Kidney epithelial cell (primary cell): ENCODE data around the gene NBAS. TPM values are rescaled to one million over a fixed set of nuclear protein-coding genes. Genes with fewer than 3 reads are reported as not detected.

Experiments used
- DNase-seq: peaks from one replicate; pipeline ENCODE4 v3.0.0-alpha.2; 2010; ENCODE audit warnings: low read depth
- H3K27me3 ChIP-seq: 2 replicates; pipeline ENCODE4 v1.6.0; 2011; ENCODE audit warnings: low read length; ENCODE audit not compliant: control insufficient read depth, insufficient read depth
- H3K36me3 ChIP-seq: 2 replicates; pipeline ENCODE4 v1.5.1; 2011; ENCODE audit warnings: low read length; ENCODE audit not compliant: control insufficient read depth, insufficient read depth
- H3K4me3 ChIP-seq: 2 replicates; pipeline ENCODE4 v1.5.1; 2011; ENCODE audit warnings: low read depth, mild to moderate bottlenecking, control low read depth, low read length
- total RNA-seq: library from RNA; depleted of rRNA; stranded (reverse); fragments of >200 nt; gene quantifications from 2 replicates; pipeline ENCODE4 v1.2.3, GENCODE V29; 2015
- TF ChIP-seq, protein P1 (sequence below): IDR thresholded peaks from 2 replicates; pipeline ENCODE4 v1.5.1; 2011; ENCODE audit warnings: mild to moderate bottlenecking, moderate library complexity, low read length, control low read depth, inconsistent platforms; ENCODE audit not compliant: insufficient read depth, poor library complexity, severe bottlenecking

NBAS gene
- total RNA-seq, 1 donor from 2014 or later = 67.0 TPM

DNA sequence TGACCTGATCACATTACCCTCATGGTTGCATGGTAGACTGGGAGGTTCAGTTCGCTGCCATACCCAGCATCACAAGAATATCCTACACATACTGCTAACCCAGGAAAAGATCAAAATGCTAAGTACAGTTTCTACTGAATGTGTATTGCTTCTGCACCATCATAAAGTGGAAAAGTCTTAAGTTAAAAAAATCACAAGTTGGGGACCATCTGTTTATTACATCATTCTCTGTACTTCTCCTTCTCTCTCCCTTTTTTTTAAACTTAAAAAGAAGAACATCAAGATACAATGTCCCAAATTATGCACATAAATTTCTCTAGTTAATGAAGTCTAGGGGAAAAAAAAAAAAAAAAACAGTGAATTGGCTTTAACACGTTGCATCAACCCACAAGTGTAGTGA is 43.3 kb downstream of the NBAS start:
- H3K4me3 ChIP-seq = no peak overlapping the region
- TF ChIP-seq, protein P1, sequence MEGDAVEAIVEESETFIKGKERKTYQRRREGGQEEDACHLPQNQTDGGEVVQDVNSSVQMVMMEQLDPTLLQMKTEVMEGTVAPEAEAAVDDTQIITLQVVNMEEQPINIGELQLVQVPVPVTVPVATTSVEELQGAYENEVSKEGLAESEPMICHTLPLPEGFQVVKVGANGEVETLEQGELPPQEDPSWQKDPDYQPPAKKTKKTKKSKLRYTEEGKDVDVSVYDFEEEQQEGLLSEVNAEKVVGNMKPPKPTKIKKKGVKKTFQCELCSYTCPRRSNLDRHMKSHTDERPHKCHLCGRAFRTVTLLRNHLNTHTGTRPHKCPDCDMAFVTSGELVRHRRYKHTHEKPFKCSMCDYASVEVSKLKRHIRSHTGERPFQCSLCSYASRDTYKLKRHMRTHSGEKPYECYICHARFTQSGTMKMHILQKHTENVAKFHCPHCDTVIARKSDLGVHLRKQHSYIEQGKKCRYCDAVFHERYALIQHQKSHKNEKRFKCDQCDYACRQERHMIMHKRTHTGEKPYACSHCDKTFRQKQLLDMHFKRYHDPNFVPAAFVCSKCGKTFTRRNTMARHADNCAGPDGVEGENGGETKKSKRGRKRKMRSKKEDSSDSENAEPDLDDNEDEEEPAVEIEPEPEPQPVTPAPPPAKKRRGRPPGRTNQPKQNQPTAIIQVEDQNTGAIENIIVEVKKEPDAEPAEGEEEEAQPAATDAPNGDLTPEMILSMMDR = no peak
- DNase-seq = no peak
- H3K27me3 ChIP-seq = no peaks in the 10 kb centered on the region
- H3K36me3 ChIP-seq = no peaks in the 10 kb centered on the region

DNA sequence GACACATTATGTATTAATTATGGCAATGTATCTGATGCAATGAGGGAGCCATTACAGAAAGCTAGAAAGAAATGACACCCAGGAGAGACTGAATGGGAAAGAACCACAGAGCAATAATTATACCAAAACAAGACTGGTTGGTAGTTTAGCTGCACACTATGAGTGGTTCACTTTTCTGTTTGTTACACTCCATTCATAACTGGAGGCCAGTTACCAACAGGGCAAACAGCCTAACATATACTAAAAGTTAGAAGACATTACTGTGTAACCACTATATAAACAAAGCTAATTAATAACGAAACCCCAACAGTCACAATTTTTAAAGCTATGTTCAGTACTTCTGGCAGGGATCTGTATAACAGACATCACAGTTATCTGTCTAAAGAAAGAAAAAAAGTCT is 49.4 kb downstream of the NBAS start:
- no peak overlapping the region for H3K4me3 ChIP-seq
- TF ChIP-seq, protein P1 = no peak
- DNase-seq = no peak
- no peaks in the 10 kb centered on the region for H3K27me3 ChIP-seq
- H3K36me3 ChIP-seq = no peaks in the 10 kb centered on the region

DNA sequence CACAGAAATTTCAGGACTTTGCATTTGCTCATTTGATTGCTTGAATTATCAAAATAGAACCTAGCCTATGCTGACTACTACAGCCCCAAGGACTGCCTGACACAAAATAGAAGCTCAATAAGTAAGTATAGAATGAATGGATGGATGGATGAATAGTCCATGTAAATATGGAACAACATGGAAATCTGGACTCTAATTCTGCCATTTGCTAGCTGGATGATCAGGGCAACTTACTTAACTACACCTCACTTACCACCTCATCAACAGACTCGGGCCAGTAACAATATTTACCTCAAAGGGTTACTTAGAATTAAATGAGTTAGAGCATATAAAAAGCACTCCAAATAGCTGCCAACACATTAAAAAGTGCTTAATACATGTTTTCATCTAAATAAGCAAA is 50.6 kb downstream of the NBAS start:
- no peak overlapping the region for H3K4me3 ChIP-seq
- no peaks in the 10 kb centered on the region for H3K36me3 ChIP-seq
- TF ChIP-seq, protein P1 = no peak
- no peak for DNase-seq
- H3K27me3 ChIP-seq = no peaks in the 10 kb centered on the region

DNA sequence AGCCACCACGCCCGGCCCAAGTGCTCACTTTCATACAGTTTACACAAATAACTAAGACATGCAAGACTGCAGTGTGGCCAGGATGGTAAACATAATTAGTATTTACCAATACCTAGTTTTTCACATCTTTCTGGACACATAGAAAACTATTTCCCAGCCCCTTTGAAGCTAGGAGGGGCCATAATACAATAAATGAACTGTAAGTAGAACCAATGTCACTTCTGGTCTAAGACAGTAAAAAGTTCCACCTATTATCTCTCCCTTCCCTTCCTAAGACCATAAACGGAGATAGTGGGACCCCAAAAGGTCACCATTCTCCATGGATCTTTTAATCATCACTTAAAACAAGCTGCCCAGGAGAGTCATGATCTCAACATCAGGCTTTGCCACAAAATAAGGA is 51.0 kb downstream of the NBAS start:
- no peak for DNase-seq
- no peaks in the 10 kb centered on the region for H3K36me3 ChIP-seq
- TF ChIP-seq, protein P1 = no peak
- H3K27me3 ChIP-seq = no peaks in the 10 kb centered on the region
- H3K4me3 ChIP-seq = no peak overlapping the region

DNA sequence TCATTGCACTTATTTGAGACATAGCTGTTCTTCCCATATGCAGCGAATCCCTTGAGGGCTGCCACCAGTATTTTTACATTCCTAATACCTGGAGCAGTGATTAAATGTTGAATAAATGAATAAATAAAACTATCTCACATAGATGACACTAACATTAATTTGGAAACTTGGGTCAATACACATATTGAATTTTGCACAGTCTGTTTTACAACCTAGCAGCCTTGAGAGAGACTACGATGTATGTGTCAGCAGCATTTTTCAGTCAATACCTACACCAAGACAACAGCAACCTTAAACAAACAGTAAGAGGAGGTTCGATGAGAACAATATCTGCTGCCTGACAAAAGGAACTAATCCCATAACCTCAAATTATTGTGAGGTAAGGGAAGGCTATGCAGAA is 53.4 kb downstream of the NBAS start:
- H3K4me3 ChIP-seq = no peak overlapping the region
- H3K36me3 ChIP-seq = no peaks in the 10 kb centered on the region
- DNase-seq = no peak
- H3K27me3 ChIP-seq = no peaks in the 10 kb centered on the region
- TF ChIP-seq, protein P1 = no peak

DNA sequence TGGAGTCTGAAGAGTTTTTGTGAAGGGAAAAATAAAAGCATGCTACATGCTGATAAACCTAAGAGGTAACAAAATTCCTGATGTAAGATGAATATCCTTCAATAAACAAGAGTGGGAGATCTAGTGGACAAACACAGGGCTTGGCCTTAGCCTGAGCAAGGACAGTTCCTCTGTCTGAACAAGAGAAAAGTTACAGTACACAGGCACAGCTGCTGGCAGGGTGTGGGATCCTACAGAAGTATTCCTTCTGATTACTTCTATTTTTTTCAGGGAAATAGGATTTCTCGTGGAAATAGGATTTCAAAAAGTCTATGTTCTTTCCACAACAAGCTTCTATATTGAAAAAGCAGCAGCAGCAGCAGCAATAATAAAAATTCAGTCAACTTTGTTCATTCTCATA is 54.1 kb downstream of the NBAS start:
- H3K27me3 ChIP-seq = no peaks in the 10 kb centered on the region
- TF ChIP-seq, protein P1 = no peak
- H3K36me3 ChIP-seq = no peaks in the 10 kb centered on the region
- DNase-seq = no peak
- H3K4me3 ChIP-seq = no peak overlapping the region
